ENCODE data around the gene DOK6. TPM values are rescaled to one million over a fixed set of nuclear protein-coding genes. Genes with fewer than 3 reads are reported as not detected.

The DOK6 gene
- total RNA-seq, 1 donor from 2014 or later: 2.3 TPM

GRCh38 chr18:69435000-69435399 lies 34.3 kb downstream of the DOK6 start:
- DNase-seq (ENCODE audit: low read depth): no peak

GRCh38 chr18:69444221-69444620 lies 43.5 kb downstream of the DOK6 start:
- DNase-seq (ENCODE audit: low read depth): no peak

- no peak for DNase-seq (ENCODE audit: low read depth)
These were observed 47.2 kb downstream of the DOK6 start for GRCh38 chr18:69447886-69448285.

GRCh38 chr18:69455125-69455524 lies 54.4 kb downstream of the DOK6 start:
- DNase-seq (ENCODE audit: low read depth): peak; percentile 49

GRCh38 chr18:69469444-69469919 lies 68.8 kb downstream of the DOK6 start:
- DNase-seq (ENCODE audit: low read depth): no peak

- no peak for DNase-seq (ENCODE audit: low read depth)
These were observed 79.8 kb downstream of the DOK6 start for GRCh38 chr18:69480460-69480859.

- DNase-seq (ENCODE audit: low read depth): no peak
These were observed 82.9 kb downstream of the DOK6 start for GRCh38 chr18:69483574-69483973.

GRCh38 chr18:69484699-69485396 lies 84.2 kb downstream of the DOK6 start:
- peak; percentile 53 for DNase-seq (ENCODE audit: low read depth)

GRCh38 chr18:69487488-69488394 lies 87.1 kb downstream of the DOK6 start:
- no peak for DNase-seq (ENCODE audit: low read depth)

GRCh38 chr18:69490072-69490471 lies 89.4 kb downstream of the DOK6 start:
- DNase-seq (ENCODE audit: low read depth): no peak

GRCh38 chr18:69490813-69491212 lies 90.1 kb downstream of the DOK6 start:
- DNase-seq (ENCODE audit: low read depth): no peak

GRCh38 chr18:69491576-69491975 lies 90.9 kb downstream of the DOK6 start:
- DNase-seq (ENCODE audit: low read depth): no peak

- DNase-seq (ENCODE audit: low read depth): no peak
These were observed 92.2 kb downstream of the DOK6 start for GRCh38 chr18:69492861-69493260.

GRCh38 chr18:69494841-69495240 lies 94.2 kb downstream of the DOK6 start:
- DNase-seq (ENCODE audit: low read depth): no peak

GRCh38 chr18:69495338-69495737 lies 94.7 kb downstream of the DOK6 start:
- no peak for DNase-seq (ENCODE audit: low read depth)

GRCh38 chr18:69495841-69496533 lies 95.3 kb downstream of the DOK6 start:
- DNase-seq (ENCODE audit: low read depth): no peak

GRCh38 chr18:69518989-69519388 lies 118.3 kb downstream of the DOK6 start:
- no peak for DNase-seq (ENCODE audit: low read depth)

- no peak for DNase-seq (ENCODE audit: low read depth)
These were observed 122.9 kb downstream of the DOK6 start for GRCh38 chr18:69523582-69523981.

- peak; percentile 67 for DNase-seq (ENCODE audit: low read depth)
These were observed 127.7 kb downstream of the DOK6 start for GRCh38 chr18:69528435-69528834.

- DNase-seq (ENCODE audit: low read depth): no peak
These were observed 128.5 kb downstream of the DOK6 start for GRCh38 chr18:69529151-69529550.

GRCh38 chr18:69531973-69532372 lies 131.3 kb downstream of the DOK6 start:
- DNase-seq (ENCODE audit: low read depth): no peak

- no peak for DNase-seq (ENCODE audit: low read depth)
These were observed 136.5 kb downstream of the DOK6 start for GRCh38 chr18:69537183-69537582.

Data from renal cortical epithelial cell (primary cell).